AG09309 (cell line): ENCODE data around the gene TNFSF8.

Source experiments
- DNase-seq: peaks from one replicate; pipeline ENCODE4 v3.0.0-alpha.2; 2010; ENCODE audit warnings: low read depth
- H3K4me3 ChIP-seq: 2 replicates; pipeline ENCODE4 v1.5.1; 2011; ENCODE audit warnings: mild to moderate bottlenecking, low read depth, low read length, moderate library complexity; ENCODE audit not compliant: control insufficient read depth
- CTCF ChIP-seq: IDR thresholded peaks from 2 replicates; pipeline ENCODE4 v1.5.1; 2011; ENCODE audit warnings: mild to moderate bottlenecking, low read depth, low read length, inconsistent platforms; ENCODE audit not compliant: insufficient read depth, control insufficient read depth; ENCODE audit errors: missing control alignments

TNFSF8 gene

DNA sequence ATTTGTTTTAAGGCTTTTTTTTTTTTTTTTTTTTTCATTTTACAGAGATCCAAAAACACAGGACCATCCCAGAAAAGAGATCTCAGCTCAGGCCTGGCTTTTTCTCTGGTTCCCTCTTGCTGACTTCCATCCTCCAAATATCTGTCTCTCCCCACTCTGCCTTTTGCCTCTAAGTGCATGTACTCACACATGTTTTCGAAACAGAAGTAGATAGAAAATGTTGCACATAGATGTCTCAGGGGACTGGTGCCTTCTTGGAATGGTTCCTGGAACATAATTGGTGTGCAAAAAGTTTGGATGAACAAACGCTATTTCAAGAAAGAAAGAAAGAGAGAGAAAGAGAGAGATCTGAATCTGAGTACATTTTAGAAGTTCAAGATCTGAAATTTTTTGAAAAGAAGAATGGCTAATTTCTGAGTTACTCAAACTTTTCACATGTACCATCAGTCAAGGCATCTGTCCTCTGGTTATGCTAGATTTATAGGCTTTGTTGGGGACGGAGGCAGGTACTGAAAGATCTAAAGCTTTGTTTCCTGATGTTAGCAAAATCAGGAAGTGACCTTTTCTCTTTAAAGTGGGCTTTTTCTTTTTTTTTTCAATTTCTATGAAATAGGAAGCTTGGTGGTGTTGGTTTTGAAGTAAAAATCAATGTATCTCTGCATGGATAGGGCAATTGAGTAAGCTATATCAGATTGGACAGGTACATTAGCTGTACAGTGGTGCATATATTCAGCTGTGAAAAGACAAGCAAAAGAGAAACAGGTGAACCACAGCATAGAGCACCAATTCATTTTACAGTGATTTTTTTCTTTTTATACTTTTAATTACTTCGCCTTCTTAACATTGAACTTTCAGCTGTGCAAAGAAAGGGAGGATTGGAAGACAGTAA, 8.5 kb upstream of the TNFSF8 start:
- DNase-seq: no peak

GRCh38 chr9:114937516-114937915, 7.1 kb upstream of the TNFSF8 start:
- no peak for DNase-seq
- no peak for TF ChIP-seq CTCF

More for the DNA sequence above, 8.5 kb upstream of the TNFSF8 start:
- TF ChIP-seq CTCF: no peak
- H3K4me3 ChIP-seq: no peak overlapping the region

DNA sequence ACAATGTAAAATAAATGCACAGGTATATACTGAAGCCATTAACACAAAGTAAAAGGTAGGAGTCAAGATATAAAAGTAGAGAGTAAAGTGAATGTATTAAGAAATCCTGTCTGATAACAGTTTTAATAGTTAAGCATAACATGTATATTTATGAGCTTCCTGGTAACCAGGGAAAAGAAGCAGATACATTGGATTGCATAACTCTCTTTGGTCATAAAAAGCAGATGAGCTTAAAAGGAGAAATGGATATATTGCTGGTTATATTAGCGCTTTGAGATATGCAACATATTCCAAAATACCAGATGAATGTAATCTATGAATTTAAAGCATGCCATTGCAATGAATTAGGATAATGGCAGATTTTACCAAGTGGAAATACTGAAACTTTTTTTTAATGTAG, 6.2 kb upstream of the TNFSF8 start:
- DNase-seq: no peak
- H3K4me3 ChIP-seq: no peak overlapping the region
- TF ChIP-seq CTCF: no peak

More at GRCh38 chr9:114937516-114937915, 7.1 kb upstream of the TNFSF8 start:
- no peak overlapping the region for H3K4me3 ChIP-seq

DNA sequence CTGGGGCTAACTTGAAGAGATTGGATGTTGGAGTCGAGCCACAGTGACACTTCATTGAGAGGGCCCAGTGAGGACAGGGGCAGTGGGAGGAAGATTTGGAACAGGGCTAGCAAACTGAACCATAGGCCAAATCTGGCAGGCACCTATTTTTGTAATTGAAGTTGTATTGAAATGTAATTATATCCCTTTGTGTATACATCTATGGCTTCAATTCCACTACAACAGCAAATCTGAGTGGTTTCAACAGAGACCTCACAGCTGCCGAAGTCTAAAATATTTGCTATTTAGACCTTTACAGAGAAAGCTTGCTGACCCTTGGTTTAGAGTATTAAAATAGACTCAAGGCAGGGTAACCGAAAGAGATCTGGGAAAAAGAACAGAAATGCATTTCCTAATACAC, 4.7 kb upstream of the TNFSF8 start:
- DNase-seq: no peak
- TF ChIP-seq CTCF: no peak
- H3K4me3 ChIP-seq: no peak overlapping the region

GRCh38 chr9:114932502-114932901, 2.1 kb upstream of the TNFSF8 start:
- DNase-seq: no peak
- no peak overlapping the region for H3K4me3 ChIP-seq
- TF ChIP-seq CTCF: no peak

DNA sequence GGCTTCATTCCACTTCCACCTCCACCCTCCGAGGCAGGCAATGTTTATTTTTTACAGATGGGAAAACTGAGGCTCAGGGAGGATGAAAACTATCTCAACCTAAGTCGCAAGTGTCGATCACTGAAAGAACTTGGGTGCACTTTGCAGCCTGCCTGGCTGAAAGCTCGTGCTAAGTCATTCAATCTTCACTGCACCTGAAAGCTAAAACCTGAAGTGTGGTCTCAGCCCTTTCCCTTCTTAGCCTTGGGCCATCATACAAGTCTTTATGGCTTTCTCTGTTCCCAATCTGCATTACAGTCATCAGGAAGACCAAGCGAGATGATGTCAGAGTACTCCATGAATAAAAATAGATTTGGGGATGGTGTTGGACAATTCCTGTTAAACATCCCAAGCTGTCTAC, 1.0 kb upstream of the TNFSF8 start:
- no peak for TF ChIP-seq CTCF
- no peak for DNase-seq
- no peak overlapping the region for H3K4me3 ChIP-seq

- H3K4me3 ChIP-seq: no peak overlapping the region
- DNase-seq: no peak
- no peak for TF ChIP-seq CTCF
Measured at GRCh38 chr9:114929201-114929600, 1.2 kb downstream of the TNFSF8 start.
